Neutrophil (primary cell): Measurements from ENCODE around the gene GPC5.
"Not testable (repeated sequence)": the region's sequence is repeated elsewhere in the genome, so short reads cannot be mapped to it uniquely, and the experiment has no call there.

ENCODE experiments used
- H3K27ac ChIP-seq: fragments of 200-600 bp; sonication (generic); 2 replicates; pipeline ENCODE4 v1.5.1; 2016; ENCODE audit warnings: mild to moderate bottlenecking, moderate library complexity
- H3K27me3 ChIP-seq: fragments of 200-600 bp; sonication (generic); 2 replicates; pipeline ENCODE4 v1.6.0; 2016; ENCODE audit warnings: mild to moderate bottlenecking
- H3K36me3 ChIP-seq: fragments of 200-600 bp; sonication (generic); 2 replicates; pipeline ENCODE4 v1.5.1; 2017
- H3K4me1 ChIP-seq, 2 experiments: fragments of 200-600 bp in 1 of 2; sonication (generic) in 1 of 2; 1 replicate in 1 of 2; 2 replicates in 1 of 2; pipeline versions ENCODE4 v1.5.1 to v1.6.1; 2013 to 2016; ENCODE audit warnings: low read depth in 1 of 2, low read length in 1 of 2, mild to moderate bottlenecking in 1 of 2, moderate library complexity in 1 of 2; ENCODE audit not compliant: control insufficient read depth in 1 of 2, insufficient read depth in 1 of 2
- H3K4me3 ChIP-seq, 2 experiments: fragments of 200-600 bp in 1 of 2; sonication (generic) in 1 of 2; 1 replicate in 1 of 2; 2 replicates in 1 of 2; pipeline ENCODE4 v1.5.1; 2013 to 2016; ENCODE audit warnings: low read depth in 1 of 2, low read length in 1 of 2, mild to moderate bottlenecking in 1 of 2, moderate library complexity in 1 of 2
- H3K9me3 ChIP-seq: fragments of 200-600 bp; sonication (generic); 2 replicates; pipeline ENCODE4 v1.5.1; 2016
- TF ChIP-seq, protein P1 (sequence below): fragments of 200-600 bp; sonication (generic); IDR thresholded peaks from 2 replicates; pipeline ENCODE4 v1.5.1; 2016; ENCODE audit warnings: antibody characterized with exemption

GPC5 gene

DNA sequence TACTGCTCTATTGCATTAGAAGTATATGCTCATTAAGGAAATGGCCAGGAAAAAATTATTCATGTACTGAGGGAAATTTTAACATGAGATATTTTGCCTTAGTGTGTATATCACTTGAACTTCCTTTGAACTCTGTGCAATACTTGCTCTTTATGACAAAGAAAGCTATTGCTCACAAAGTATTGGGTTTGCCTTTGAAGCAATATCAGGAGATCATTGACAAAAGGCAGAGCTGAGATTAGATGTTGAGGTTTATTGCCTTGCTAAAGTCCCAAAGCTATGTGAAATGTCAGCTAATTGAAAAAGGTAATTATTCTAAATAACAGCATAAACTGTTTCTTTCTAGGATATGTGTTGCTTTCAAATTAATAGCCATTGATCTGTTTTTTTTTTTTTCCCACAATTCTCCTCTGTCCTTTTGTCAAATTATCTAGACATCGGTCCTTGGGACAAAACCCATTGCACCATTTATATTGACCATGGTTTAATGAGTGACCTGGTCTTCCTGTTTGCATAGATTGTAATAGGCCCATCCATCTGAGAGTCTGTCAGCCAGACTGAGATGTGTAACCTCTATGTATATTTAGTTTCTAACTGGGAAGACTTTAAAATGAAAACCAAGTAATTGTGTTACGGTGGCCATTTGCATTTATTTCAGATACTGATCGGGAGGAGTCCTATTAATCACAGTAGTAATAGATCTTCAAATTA, 1075.5 kb downstream of the GPC5 start:
- H3K36me3 ChIP-seq: no peaks in the 10 kb centered on the region
- no peak overlapping the region for H3K4me3 ChIP-seq
- no peaks in the 10 kb centered on the region for H3K27me3 ChIP-seq
- H3K9me3 ChIP-seq: no peaks in the 10 kb centered on the region
- H3K27ac ChIP-seq: no peak overlapping the region
- H3K4me1 ChIP-seq: no peaks in the 10 kb centered on the region
- TF ChIP-seq, protein P1, sequence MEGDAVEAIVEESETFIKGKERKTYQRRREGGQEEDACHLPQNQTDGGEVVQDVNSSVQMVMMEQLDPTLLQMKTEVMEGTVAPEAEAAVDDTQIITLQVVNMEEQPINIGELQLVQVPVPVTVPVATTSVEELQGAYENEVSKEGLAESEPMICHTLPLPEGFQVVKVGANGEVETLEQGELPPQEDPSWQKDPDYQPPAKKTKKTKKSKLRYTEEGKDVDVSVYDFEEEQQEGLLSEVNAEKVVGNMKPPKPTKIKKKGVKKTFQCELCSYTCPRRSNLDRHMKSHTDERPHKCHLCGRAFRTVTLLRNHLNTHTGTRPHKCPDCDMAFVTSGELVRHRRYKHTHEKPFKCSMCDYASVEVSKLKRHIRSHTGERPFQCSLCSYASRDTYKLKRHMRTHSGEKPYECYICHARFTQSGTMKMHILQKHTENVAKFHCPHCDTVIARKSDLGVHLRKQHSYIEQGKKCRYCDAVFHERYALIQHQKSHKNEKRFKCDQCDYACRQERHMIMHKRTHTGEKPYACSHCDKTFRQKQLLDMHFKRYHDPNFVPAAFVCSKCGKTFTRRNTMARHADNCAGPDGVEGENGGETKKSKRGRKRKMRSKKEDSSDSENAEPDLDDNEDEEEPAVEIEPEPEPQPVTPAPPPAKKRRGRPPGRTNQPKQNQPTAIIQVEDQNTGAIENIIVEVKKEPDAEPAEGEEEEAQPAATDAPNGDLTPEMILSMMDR: no peak

DNA sequence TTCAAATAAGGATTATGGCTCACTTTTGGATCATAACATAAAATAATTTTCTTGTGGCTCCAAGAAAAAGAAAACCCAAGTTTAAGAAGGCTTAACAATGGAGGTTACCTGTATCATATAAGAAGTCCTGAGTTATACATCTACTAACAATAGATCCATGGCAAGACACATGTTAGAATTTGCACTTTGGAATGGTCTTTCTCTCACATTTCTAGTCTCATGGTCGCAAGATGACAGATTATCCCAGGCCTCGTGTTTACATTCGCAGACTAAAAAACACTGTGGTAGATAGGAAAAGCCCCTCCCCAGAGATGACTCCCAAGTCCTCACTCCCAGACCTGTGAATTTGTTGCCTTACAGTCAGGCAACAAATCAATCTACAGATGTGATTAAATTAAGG, 1082.0 kb downstream of the GPC5 start:
- H3K4me3 ChIP-seq: no peak overlapping the region
- no peaks in the 10 kb centered on the region for H3K36me3 ChIP-seq
- no peaks in the 10 kb centered on the region for H3K4me1 ChIP-seq
- TF ChIP-seq, protein P1: no peak
- no peaks in the 10 kb centered on the region for H3K27me3 ChIP-seq
- H3K27ac ChIP-seq: no peak overlapping the region
- H3K9me3 ChIP-seq: no peaks in the 10 kb centered on the region

DNA sequence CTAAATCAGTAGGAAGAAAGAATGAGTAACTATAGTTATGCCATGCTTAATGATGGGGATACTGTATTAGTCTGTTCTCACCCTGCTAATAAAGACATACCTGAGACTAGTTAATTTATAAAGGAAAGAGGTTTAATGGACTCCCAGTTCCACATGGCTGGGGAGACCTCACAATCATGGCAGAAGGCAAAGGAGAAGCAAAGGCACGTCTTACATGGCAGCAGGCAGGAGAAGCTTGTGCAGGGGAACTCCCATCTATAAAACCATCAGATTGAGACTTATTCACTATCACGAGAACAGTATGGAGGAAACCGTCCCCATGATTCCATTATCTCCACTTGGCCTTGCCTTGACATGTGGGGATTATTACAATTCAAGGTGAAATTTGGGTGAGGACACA, 1084.4 kb downstream of the GPC5 start:
- H3K27me3 ChIP-seq, H3K4me3 ChIP-seq, H3K4me1 ChIP-seq, H3K36me3 ChIP-seq, H3K9me3 ChIP-seq, H3K27ac ChIP-seq: not testable (repeated sequence)

DNA sequence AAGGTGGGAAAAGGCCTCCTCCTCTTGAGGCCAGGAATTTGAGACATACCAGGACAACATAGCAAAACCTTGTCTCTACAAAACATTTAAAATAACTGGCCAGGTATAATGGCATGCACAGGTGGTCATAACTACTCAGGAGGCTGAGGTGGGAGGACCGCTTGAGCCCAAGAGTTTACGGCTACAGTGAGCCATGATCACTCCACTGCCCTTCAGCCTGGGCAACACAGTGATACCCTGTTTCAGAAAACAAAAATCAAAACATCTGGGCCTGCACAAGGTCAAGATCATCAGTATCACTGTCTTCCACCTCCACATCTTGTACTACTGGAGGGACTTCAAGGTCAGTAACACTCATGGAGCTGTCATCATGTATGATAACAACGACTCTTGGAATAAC, 1085.5 kb downstream of the GPC5 start:
- Histone ChIP-seq H3K27ac (no peak overlapping the region), H3K9me3 (no peaks in the 10 kb centered on the region), H3K27me3 (no peaks in the 10 kb centered on the region), H3K4me1 (no peaks in the 10 kb centered on the region), H3K4me3 (no peak overlapping the region), H3K36me3 (no peaks in the 10 kb centered on the region)
- TF ChIP-seq, protein P1: no peak

DNA sequence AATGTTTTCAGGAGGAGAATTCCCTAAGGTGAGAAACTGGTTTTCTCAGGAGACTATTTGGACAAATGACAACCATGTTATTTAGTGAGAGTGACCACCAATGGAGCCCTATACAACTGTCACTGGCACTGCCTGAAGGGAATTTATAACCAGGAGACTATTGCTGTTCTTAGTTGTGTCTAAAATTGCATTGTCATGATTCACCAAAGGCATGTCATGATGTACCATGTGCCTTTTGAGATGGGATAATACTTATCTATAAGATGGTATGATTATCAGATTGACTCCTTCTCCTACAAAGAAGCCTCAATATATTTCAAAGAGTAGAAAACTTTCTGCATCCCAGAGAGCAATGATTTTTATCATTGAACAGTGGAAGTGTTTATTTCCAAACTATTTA, 1088.8 kb downstream of the GPC5 start:
- no peak overlapping the region for H3K4me3 ChIP-seq
- no peaks in the 10 kb centered on the region for H3K27me3 ChIP-seq
- no peaks in the 10 kb centered on the region for H3K4me1 ChIP-seq
- no peak overlapping the region for H3K27ac ChIP-seq
- TF ChIP-seq, protein P1: no peak
- no peaks in the 10 kb centered on the region for H3K9me3 ChIP-seq
- H3K36me3 ChIP-seq: no peaks in the 10 kb centered on the region

DNA sequence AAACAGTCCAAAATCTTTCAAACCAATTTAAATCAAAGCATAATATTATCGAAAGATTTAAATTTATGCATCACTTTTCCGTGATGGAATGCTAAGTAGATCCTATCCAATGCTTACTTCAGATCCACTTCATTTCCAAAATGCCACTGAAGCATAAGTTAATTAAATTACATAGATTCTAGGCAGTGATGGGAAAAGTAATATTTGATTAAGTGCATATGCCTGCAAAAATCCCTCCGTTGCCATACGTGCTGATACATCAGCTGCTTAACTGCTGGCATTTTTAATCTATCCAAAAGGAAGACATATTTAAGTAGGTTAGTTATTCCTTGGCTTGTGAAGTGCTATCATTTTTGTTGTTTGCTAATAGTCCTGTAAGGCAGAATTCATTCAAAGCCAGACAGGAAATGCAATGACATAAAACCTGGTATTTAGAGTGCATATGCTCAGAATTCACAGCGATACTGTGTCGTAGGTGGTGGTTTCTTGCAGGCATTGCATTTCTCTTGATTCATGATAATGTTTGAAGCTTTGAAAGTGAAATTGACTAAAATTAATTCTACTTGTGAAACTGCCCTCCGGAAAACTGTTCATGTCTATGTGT, 1089.9 kb downstream of the GPC5 start:
- Histone ChIP-seq H3K4me1 (no peaks in the 10 kb centered on the region), H3K36me3 (no peaks in the 10 kb centered on the region), H3K4me3 (no peak overlapping the region), H3K27me3 (no peaks in the 10 kb centered on the region), H3K9me3 (no peaks in the 10 kb centered on the region), H3K27ac (no peak overlapping the region)
- TF ChIP-seq, protein P1: no peak
